Nucleus accumbens (tissue), 56 donors: ENCODE measurements around the gene WRNIP1.

Experiments used
- DNase-seq, 56 donors: peaks; one replicate each; lab custom pipeline; 2025; lab: John Stamatoyannopoulos, UW

WRNIP1 gene

GRCh38 chr6:2781685-2782355, 16.6 kb downstream of the WRNIP1 start:
- DNase-seq: no peak

GRCh38 chr6:2782356-2782708, 17.1 kb downstream of the WRNIP1 start:
- no peak for DNase-seq

DNA sequence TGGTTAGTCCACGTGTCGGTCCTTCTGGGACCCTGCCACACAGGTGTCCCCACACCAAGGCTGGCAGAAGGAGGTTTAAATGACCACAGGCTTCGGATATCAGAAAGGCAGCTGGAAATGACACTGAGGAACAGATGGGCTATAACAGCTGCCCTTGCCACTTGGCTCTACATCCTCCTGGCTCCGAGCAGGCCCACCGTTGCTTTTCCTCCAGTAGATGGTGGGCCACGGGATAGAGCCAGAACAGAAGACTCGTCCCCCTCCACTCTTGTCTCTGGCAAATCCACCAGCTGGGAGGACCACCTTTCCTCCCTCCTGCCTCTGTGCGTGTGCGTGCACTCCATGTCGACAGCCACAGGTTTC, 17.6 kb downstream of the WRNIP1 start:
- no peak for DNase-seq

- no peak for DNase-seq
These were observed 18.2 kb downstream of the WRNIP1 start for GRCh38 chr6:2783188-2783963.

DNA sequence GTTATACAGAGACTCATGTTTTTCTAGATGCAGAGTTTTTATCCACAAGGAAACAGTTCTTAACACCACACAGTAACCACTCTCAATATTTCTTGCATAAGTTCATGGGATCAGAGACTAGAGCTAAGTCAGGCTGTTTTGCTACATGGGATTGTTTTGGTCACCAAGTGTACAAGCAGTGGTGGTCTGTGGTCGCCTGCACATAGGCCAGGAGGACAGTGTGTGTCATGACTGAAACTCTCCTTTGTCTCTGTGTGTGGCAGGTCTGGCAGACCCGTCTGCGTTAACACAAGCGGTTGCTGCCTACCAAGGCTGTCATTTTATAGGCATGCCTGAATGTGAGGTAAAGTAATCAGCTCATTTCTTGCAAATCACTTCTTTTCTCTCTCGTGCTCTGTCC, 18.9 kb downstream of the WRNIP1 start:
- no peak for DNase-seq

DNA sequence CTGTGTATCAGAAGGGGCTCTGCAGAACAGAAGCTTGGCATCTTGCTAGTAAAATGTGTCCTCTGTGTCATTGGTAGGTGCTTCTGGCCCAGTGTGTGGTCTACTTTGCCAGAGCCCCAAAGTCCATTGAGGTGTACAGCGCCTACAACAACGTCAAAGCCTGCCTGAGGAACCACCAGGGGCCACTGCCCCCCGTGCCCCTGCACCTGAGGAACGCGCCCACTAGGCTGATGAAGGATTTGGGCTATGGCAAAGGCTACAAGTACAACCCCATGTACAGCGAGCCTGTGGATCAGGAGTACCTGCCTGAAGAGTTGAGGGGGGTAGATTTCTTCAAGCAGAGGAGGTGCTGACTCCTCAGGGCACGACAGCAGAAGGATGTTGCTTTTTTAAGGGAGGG, 19.7 kb downstream of the WRNIP1 start:
- no peak for DNase-seq

GRCh38 chr6:2786269-2786668, 21.1 kb downstream of the WRNIP1 start:
- no peak for DNase-seq

- peak in 33 of 56 donors; percentile 8 to 64 (median 38) for DNase-seq
These were observed 25.6 kb downstream of the WRNIP1 start for GRCh38 chr6:2790588-2791449.

GRCh38 chr6:2791450-2791974, 26.3 kb downstream of the WRNIP1 start:
- no peak for DNase-seq

DNA sequence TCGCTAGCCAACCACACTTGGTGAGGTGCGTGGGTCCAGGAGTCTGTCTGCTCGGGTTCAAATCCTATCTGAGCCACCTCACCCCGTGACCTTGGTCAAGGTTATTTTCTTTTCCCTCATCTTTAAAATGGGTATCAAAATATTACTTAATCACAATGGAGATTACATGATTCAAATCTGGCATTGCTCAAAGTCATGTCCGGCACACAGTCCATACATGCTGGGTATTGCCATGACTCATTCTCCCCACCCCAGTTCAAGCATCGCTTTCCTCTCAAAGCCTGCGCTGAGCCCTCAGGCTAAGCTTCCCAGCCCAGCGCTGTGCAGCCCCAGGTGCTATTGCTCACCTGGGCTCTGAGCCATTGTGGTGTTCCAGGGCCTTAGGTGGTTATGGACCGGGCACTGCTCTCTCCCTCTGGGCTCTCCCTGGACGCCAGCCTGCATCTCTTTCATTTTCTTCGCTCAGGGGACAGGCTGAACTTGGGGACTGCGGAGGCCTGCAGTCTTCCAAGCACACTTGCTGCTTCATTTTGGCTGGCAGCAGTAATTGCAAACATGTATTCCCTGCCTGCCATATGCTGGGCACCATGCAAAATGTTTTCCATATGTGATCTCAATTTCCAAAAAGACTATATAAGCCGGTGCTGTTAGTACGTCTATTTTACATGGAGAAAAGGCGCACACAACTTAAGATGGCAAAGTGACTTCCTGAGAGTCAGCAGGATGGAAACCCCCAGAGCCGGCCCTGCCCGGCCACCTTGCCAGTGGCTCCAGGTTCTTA, 27.3 kb downstream of the WRNIP1 start:
- DNase-seq: no peak

DNA sequence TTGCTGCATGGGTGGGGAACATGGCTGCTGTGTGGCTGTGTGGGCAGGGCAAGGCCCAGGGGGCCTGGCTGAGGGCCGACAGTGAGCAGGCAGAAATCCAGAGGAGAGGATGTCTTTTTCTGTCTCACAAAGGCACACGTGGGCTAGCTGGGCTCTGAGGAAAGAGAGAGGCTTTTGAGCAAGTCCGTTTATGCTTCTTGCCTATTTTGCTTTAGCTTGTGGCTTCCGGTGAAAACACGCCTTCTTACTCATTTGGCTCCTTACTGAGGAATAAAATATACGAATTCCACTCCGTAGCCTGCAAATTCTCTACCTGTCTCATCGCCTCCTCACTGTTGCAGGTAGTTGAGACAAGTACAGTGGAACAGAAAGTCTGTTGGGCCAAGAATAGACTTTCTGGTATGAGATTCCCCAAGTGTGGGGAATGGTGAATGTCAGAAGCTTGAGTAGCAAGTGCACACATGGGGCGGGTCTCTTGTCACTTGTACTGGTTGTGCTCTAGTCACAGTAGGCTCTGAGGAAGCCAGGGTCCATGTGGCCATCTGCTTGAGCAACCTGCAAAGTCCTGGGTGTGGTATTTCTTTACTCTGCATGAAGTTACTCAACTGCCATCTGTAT, 28.4 kb downstream of the WRNIP1 start:
- DNase-seq: peak in 8 of 56 donors; percentile 18 to 41 (median 24)

- no peak for DNase-seq
These were observed 29.1 kb downstream of the WRNIP1 start for GRCh38 chr6:2794171-2794730.

GRCh38 chr6:2795162-2795561, 30.0 kb downstream of the WRNIP1 start:
- no peak for DNase-seq

- DNase-seq: no peak
These were observed 30.8 kb downstream of the WRNIP1 start for GRCh38 chr6:2795956-2796355.

GRCh38 chr6:2796861-2797260, 31.7 kb downstream of the WRNIP1 start:
- DNase-seq: no peak

DNA sequence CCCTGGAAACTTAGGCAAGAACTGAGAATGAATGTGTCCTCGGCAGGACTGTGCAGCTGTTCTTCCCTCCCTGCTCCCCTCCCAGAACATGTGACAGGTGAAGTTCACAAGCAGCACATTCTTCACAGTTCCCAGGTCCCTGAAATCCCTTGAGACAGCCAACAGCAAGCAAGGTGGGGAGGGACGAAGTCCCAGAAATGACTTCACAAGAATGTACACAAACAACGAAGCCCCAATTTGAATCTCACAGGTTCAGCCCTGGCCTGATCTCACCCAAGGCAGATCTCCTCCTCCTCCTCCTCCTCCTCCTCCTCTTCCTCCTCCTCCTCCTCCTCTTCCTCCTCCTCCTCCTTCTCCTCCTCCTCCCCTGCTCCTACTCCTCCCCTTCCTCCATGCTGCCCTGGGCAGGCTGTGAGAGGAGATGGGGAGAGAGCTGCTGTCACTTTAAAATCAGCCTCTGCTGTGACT, 32.4 kb downstream of the WRNIP1 start:
- no peak for DNase-seq

GRCh38 chr6:2798586-2799134, 33.5 kb downstream of the WRNIP1 start:
- no peak for DNase-seq

GRCh38 chr6:2799936-2800527, 34.8 kb downstream of the WRNIP1 start:
- DNase-seq: no peak
